K562 (cell line): Measurements from ENCODE around the gene COL28A1. TPM values are rescaled to one million over a fixed set of nuclear protein-coding genes. Genes with fewer than 3 reads are reported as not detected.

Experiments
- ATAC-seq: fragments of 200-7000 bp; cut with Tn5 transposase; 3 replicates; pipeline ENCODE4 v1.9.1; 2020; ENCODE audit warnings: moderate library complexity
- BruUV-seq: library from RNA; stranded (reverse); fragments of 400-500 nt; replicated peaks from 2 replicates; lab custom pipeline; 2021; lab: Mats Ljungman, UMichigan
- CTCF ChIA-PET: fragments of 300-600 bp; formaldehyde crosslinking; extraction: SDS; loops from one replicate; lab custom pipeline; 2021; ENCODE audit warnings: low intra/inter-chr PET ratio; lab: Yijun Ruan, JAX
- POLR2A ChIA-PET: fragments of 300-600, 350-650 bp; sonication (Branson Sonifier 250); formaldehyde crosslinking; extraction: SDS; loops from one replicate; lab custom pipeline; 2021; ENCODE audit warnings: antibody characterized with exemption, inconsistent platforms; lab: Yijun Ruan, JAX
- DNase-seq, 4 experiments: peaks; one replicate each; pipeline versions ENCODE4 v3.0.0 to v3.0.0-alpha.2; 2011 to 2018; ENCODE audit warnings: low spot score in 3 of 4, mixed read lengths in 3 of 4; ENCODE audit errors: extremely low read depth in 1 of 4
- FAIRE-seq: peaks from 2 replicates; lab custom pipeline; 2011; peaks lifted over from hg19 to GRCh38; lab: Jason Lieb, UNC
- H2AFZ ChIP-seq: 2 replicates; pipeline ENCODE4 v1.6.0; 2011; ENCODE audit warnings: low read depth, low read length, control low read depth, inconsistent platforms
- H3K27ac ChIP-seq: fragments of 200-600 bp; 3 replicates; pipeline ENCODE4 v1.8.0; 2011; ENCODE audit warnings: low read depth, mild to moderate bottlenecking, control low read depth, inconsistent platforms, low read length, moderate library complexity, mixed read lengths; ENCODE audit errors: extremely low read depth
- H3K27me3 ChIP-seq, 2 experiments: fragments of 300-600 bp in 1 of 2; 2 replicates in 1 of 2; 3 replicates in 1 of 2; pipeline versions ENCODE4 v1.6.0 to v1.8.0; 2011; ENCODE audit warnings: inconsistent platforms in 2 of 2, low read length in 2 of 2, mild to moderate bottlenecking in 1 of 2, mixed read lengths in 1 of 2, moderate library complexity in 1 of 2; ENCODE audit not compliant: control insufficient read depth in 2 of 2, insufficient read depth in 2 of 2
- H3K36me3 ChIP-seq: fragments of 300-600 bp; 3 replicates; pipeline ENCODE4 v1.8.0; 2011; ENCODE audit warnings: mild to moderate bottlenecking, low read length, inconsistent platforms; ENCODE audit not compliant: control insufficient read depth, insufficient read depth
- H3K4me1 ChIP-seq, 2 experiments: fragments of 200-600 bp in 1 of 2; replicated peaks in 1 of 2; 2 replicates in 1 of 2; 3 replicates in 1 of 2; pipeline versions ENCODE4 v1.5.1 to v1.8.0; 2011; ENCODE audit warnings: inconsistent platforms in 2 of 2, low read length in 2 of 2, mild to moderate bottlenecking in 1 of 2, mixed read lengths in 1 of 2, moderate library complexity in 1 of 2; ENCODE audit not compliant: control insufficient read depth in 2 of 2, insufficient read depth in 2 of 2
- H3K4me2 ChIP-seq: 2 replicates; pipeline ENCODE4 v1.6.1; 2011; ENCODE audit warnings: low read length, control low read depth, inconsistent platforms, mixed read lengths; ENCODE audit not compliant: insufficient read depth
- H3K4me3 ChIP-seq: fragments of 200-600 bp; sonication (generic), shearing (Covaris generic); 2 replicates; pipeline ENCODE4 v1.5.1; 2016; ENCODE audit warnings: control low read depth, inconsistent platforms
- H3K79me2 ChIP-seq: fragments of 200-600 bp; 3 replicates; pipeline ENCODE4 v1.8.0; 2011; ENCODE audit warnings: low read length, inconsistent platforms; ENCODE audit not compliant: control insufficient read depth, insufficient read depth
- H3K9ac ChIP-seq, 2 experiments: 2 replicates each; pipeline versions ENCODE4 v1.6.0 to v1.6.1; 2011; ENCODE audit warnings: low read depth in 2 of 2, low read length in 2 of 2, control low read depth in 1 of 2, inconsistent platforms in 1 of 2, mild to moderate bottlenecking in 1 of 2, mixed read lengths in 1 of 2; ENCODE audit not compliant: insufficient read depth in 1 of 2
- H3K9me1 ChIP-seq: one replicate; pipeline ENCODE4 v1.6.0; 2011; ENCODE audit warnings: inconsistent platforms, mild to moderate bottlenecking, low read length, moderate library complexity; ENCODE audit not compliant: control insufficient read depth, insufficient read depth
- H3K9me3 ChIP-seq: replicated peaks from 2 replicates; pipeline ENCODE4 v1.5.1; 2011; ENCODE audit warnings: low read depth, low read length, inconsistent platforms; ENCODE audit not compliant: control insufficient read depth, insufficient read depth
- H4K20me1 ChIP-seq: replicated peaks from 2 replicates; pipeline ENCODE4 v1.6.1; 2011; ENCODE audit warnings: low read length, inconsistent platforms, mixed read lengths; ENCODE audit not compliant: control insufficient read depth, insufficient read depth
- EWSR1 ChIP-seq: fragments of 450-650 bp; IDR thresholded peaks from 2 replicates; pipeline ENCODE4 v1.6.1; 2018; ENCODE audit warnings: borderline replicate concordance, mild to moderate bottlenecking, low read depth, moderate library complexity; ENCODE audit not compliant: partially characterized antibody
- FIP1L1 ChIP-seq: fragments of 200-400 bp; formaldehyde crosslinking; IDR thresholded peaks from 2 replicates; pipeline ENCODE4 v1.6.1; 2018; ENCODE audit warnings: mild to moderate bottlenecking, low read depth, low read length; ENCODE audit not compliant: poor library complexity, severe bottlenecking
- GTF2E2 ChIP-seq: fragments of 200-800 bp; sonication (Bioruptor generic); IDR thresholded peaks from 2 replicates; pipeline ENCODE4 v1.6.1; 2016; ENCODE audit warnings: missing genetic modification characterization, missing compliant biosample characterization
- SAP30 ChIP-seq: fragments of 200-600 bp; sonication (generic); IDR thresholded peaks from 2 replicates; pipeline ENCODE4 v1.6.1; 2012; ENCODE audit warnings: borderline replicate concordance, low read depth, mild to moderate bottlenecking, moderate library complexity, low read length, control low read depth, inconsistent platforms; ENCODE audit not compliant: insufficient read depth, poor library complexity, severe bottlenecking
- ZNF134 ChIP-seq: fragments of 250-450 bp; sonication (Bioruptor Pico); conservative IDR thresholded peaks from 2 replicates; pipeline ENCODE4 v1.4.0; 2020
- ZNF384 ChIP-seq: IDR thresholded peaks from 2 replicates; pipeline ENCODE4 v1.6.1; 2012; ENCODE audit warnings: low read depth, low read length, improper control_type of control experiment
- ZSCAN32 ChIP-seq: fragments of 450-650 bp; formaldehyde crosslinking; IDR thresholded peaks from 2 replicates; pipeline ENCODE4 v1.4.0; 2020; ENCODE audit warnings: mild to moderate bottlenecking, moderate library complexity
- WGBS: fragments of 100-300 bp; shearing (Covaris generic); methylation state at CpG from one replicate; pipeline ENCODE4 v1.1.6; 2016; ENCODE audit warnings: low coverage, mixed read lengths; ENCODE audit not compliant: insufficient coverage; ENCODE audit errors: missing lambda C conversion rate; 5-methylcytosine and 5-hydroxymethylcytosine counted together
- in situ Hi-C: fragments of 300-500 bp; cut with MboI; formaldehyde crosslinking; loops from 4 replicates; pipeline ENCODE4 v1.15.0; 2018; ENCODE audit warnings: inconsistent platforms, mixed read lengths
- intact Hi-C: fragments of 100-400 bp; cut with micrococcal nuclease; formaldehyde crosslinking; loops from 2 replicates; pipeline ENCODE4 v1.14.2; 2022
- polyA plus RNA-seq, 8 experiments: library from polyadenylated mRNA; depleted of rRNA in 4 of 8; stranded (reverse) in 5 of 8; unstranded in 3 of 8; fragments of >200 nt; fragmentation: Nextera tagmentation in 2 of 8; fragmentation: Illumina TruSeq in 1 of 8; extraction: Ambion mirVana in 2 of 8; extraction: Trizol in 1 of 8; gene quantifications; 2 replicates each; pipeline versions ENCODE4 v1.2.1 to v1.2.3, GENCODE V29; 2011 to 2014; ENCODE audit warnings: inconsistent platforms in 1 of 8, missing spikeins in 1 of 8
- total RNA-seq, 7 experiments: library from RNA; depleted of rRNA in 6 of 7; stranded (reverse); fragments of >200 nt in 6 of 7; fragmentation: Illumina TruSeq in 2 of 7; extraction: Trizol in 2 of 7; gene quantifications; 2 replicates each; pipeline versions ENCODE4 v1.2.1 to v1.2.3, GENCODE V29; 2011 to 2021; ENCODE audit warnings: low replicate concordance in 1 of 7
- TF ChIP-seq, protein P1 (sequence below): fragments of 450-650 bp; formaldehyde crosslinking; IDR thresholded peaks from 2 replicates; pipeline ENCODE4 v1.4.0; 2020; ENCODE audit warnings: mild to moderate bottlenecking, moderate library complexity
- TF ChIP-seq, protein P2 (sequence below): sonication (generic); formaldehyde crosslinking; IDR thresholded peaks from 2 replicates; pipeline ENCODE4 v1.8.0; 2023; ENCODE audit warnings: mild to moderate bottlenecking, missing genetic modification reagents
- TF ChIP-seq, protein P3 (sequence below): sonication (generic); formaldehyde crosslinking; IDR thresholded peaks from 2 replicates; pipeline ENCODE4 v1.8.0; 2022; ENCODE audit warnings: mild to moderate bottlenecking, missing genetic modification reagents

Gene COL28A1
- total and polyA plus RNA-seq, 9 of the 15 experiments (the other 6 are each of a cell fraction or from before 2014, with no cell fraction given) = 0.03 to 0.13 (median 0.05) TPM; not detected in 3

DNA sequence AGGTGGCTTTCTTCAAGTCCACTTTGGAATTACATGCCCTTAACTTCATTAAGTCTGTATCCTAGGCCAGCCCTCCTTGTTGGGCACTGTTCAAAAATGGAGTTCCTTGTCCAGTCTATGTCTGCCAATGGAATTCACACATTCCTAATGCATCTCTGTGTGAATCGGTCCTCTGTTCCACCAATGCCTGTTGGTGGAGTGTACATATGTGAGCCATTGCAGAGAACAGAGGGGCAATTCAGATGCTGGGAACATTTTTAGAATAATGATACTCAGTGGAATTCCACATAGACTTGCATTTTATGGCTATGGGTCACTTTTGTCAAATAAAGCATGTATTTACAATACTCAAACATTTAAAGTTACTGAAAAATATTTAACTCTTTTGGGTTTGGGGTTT, 108.3 kb downstream of the COL28A1 start:
- DNase-seq = no peak
- WGBS = 0% methylated on average over 1 of the region's 1 CpG
- peaks cover 11 to 19% of the 10 kb centered on the region in 2 experiments; a peak in 4 of 5 replicates for H3K27me3 ChIP-seq
- BruUV-seq = no TSS peak
- POLR2A ChIA-PET = no interaction called here
- no peaks in the 10 kb centered on the region for H3K36me3 ChIP-seq
- CTCF ChIA-PET = no interaction called here
- ATAC-seq = no peak
- no peak overlapping the region for H3K4me3 ChIP-seq
- no peaks in the 10 kb centered on the region for H4K20me1 ChIP-seq
- intact Hi-C loops = loop anchor here (5.0 kb wide), 1 partner anchor 335 kb away; no protein-coding TSS in a partner anchor
- no peaks in the 10 kb centered on the region for H3K79me2 ChIP-seq
- peaks cover 0 to 5% of the 10 kb centered on the region in 2 experiments; a peak in 2 of 5 replicates for H3K4me1 ChIP-seq
- no peak overlapping the region for H2AFZ ChIP-seq
- FAIRE-seq = no peak
- H3K9ac ChIP-seq = no peak overlapping the region
- no peaks in the 10 kb centered on the region for H3K9me1 ChIP-seq
- no peaks in the 10 kb centered on the region for H3K9me3 ChIP-seq
- TF ChIP-seq ZNF134 (CRISPR knock-in tag) (no peak), GTF2E2 (tag) (no peak), ZNF384 (no peak), SAP30 (no peak), ZSCAN32 (CRISPR knock-in tag) (no peak), EWSR1 (no peak), FIP1L1 (no peak)
- TF ChIP-seq, protein P1, sequence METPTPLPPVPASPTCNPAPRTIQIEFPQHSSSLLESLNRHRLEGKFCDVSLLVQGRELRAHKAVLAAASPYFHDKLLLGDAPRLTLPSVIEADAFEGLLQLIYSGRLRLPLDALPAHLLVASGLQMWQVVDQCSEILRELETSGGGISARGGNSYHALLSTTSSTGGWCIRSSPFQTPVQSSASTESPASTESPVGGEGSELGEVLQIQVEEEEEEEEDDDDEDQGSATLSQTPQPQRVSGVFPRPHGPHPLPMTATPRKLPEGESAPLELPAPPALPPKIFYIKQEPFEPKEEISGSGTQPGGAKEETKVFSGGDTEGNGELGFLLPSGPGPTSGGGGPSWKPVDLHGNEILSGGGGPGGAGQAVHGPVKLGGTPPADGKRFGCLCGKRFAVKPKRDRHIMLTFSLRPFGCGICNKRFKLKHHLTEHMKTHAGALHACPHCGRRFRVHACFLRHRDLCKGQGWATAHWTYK (CRISPR knock-in tag) = no peak
- TF ChIP-seq, protein P2, sequence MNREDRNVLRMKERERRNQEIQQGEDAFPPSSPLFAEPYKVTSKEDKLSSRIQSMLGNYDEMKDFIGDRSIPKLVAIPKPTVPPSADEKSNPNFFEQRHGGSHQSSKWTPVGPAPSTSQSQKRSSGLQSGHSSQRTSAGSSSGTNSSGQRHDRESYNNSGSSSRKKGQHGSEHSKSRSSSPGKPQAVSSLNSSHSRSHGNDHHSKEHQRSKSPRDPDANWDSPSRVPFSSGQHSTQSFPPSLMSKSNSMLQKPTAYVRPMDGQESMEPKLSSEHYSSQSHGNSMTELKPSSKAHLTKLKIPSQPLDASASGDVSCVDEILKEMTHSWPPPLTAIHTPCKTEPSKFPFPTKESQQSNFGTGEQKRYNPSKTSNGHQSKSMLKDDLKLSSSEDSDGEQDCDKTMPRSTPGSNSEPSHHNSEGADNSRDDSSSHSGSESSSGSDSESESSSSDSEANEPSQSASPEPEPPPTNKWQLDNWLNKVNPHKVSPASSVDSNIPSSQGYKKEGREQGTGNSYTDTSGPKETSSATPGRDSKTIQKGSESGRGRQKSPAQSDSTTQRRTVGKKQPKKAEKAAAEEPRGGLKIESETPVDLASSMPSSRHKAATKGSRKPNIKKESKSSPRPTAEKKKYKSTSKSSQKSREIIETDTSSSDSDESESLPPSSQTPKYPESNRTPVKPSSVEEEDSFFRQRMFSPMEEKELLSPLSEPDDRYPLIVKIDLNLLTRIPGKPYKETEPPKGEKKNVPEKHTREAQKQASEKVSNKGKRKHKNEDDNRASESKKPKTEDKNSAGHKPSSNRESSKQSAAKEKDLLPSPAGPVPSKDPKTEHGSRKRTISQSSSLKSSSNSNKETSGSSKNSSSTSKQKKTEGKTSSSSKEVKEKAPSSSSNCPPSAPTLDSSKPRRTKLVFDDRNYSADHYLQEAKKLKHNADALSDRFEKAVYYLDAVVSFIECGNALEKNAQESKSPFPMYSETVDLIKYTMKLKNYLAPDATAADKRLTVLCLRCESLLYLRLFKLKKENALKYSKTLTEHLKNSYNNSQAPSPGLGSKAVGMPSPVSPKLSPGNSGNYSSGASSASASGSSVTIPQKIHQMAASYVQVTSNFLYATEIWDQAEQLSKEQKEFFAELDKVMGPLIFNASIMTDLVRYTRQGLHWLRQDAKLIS (CRISPR knock-in tag) = no peak
- TF ChIP-seq, protein P3, sequence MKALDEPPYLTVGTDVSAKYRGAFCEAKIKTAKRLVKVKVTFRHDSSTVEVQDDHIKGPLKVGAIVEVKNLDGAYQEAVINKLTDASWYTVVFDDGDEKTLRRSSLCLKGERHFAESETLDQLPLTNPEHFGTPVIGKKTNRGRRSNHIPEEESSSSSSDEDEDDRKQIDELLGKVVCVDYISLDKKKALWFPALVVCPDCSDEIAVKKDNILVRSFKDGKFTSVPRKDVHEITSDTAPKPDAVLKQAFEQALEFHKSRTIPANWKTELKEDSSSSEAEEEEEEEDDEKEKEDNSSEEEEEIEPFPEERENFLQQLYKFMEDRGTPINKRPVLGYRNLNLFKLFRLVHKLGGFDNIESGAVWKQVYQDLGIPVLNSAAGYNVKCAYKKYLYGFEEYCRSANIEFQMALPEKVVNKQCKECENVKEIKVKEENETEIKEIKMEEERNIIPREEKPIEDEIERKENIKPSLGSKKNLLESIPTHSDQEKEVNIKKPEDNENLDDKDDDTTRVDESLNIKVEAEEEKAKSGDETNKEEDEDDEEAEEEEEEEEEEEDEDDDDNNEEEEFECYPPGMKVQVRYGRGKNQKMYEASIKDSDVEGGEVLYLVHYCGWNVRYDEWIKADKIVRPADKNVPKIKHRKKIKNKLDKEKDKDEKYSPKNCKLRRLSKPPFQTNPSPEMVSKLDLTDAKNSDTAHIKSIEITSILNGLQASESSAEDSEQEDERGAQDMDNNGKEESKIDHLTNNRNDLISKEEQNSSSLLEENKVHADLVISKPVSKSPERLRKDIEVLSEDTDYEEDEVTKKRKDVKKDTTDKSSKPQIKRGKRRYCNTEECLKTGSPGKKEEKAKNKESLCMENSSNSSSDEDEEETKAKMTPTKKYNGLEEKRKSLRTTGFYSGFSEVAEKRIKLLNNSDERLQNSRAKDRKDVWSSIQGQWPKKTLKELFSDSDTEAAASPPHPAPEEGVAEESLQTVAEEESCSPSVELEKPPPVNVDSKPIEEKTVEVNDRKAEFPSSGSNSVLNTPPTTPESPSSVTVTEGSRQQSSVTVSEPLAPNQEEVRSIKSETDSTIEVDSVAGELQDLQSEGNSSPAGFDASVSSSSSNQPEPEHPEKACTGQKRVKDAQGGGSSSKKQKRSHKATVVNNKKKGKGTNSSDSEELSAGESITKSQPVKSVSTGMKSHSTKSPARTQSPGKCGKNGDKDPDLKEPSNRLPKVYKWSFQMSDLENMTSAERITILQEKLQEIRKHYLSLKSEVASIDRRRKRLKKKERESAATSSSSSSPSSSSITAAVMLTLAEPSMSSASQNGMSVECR (CRISPR knock-in tag) = no peak
- no peak overlapping the region for H3K27ac ChIP-seq
- in situ Hi-C loops = loop anchor here (5.0 to 10.0 kb wide), 2 partner anchors 790 to 867 kb away; no protein-coding TSS in a partner anchor
- H3K4me2 ChIP-seq = no peak overlapping the region
